HuH-7 (cell line): ENCODE results near the gene NBEAL2.

Experiments
- DNase-seq: peaks from one replicate; pipeline ENCODE4 v3.0.0; 2011; ENCODE audit warnings: low spot score

NBEAL2 gene, protein sequence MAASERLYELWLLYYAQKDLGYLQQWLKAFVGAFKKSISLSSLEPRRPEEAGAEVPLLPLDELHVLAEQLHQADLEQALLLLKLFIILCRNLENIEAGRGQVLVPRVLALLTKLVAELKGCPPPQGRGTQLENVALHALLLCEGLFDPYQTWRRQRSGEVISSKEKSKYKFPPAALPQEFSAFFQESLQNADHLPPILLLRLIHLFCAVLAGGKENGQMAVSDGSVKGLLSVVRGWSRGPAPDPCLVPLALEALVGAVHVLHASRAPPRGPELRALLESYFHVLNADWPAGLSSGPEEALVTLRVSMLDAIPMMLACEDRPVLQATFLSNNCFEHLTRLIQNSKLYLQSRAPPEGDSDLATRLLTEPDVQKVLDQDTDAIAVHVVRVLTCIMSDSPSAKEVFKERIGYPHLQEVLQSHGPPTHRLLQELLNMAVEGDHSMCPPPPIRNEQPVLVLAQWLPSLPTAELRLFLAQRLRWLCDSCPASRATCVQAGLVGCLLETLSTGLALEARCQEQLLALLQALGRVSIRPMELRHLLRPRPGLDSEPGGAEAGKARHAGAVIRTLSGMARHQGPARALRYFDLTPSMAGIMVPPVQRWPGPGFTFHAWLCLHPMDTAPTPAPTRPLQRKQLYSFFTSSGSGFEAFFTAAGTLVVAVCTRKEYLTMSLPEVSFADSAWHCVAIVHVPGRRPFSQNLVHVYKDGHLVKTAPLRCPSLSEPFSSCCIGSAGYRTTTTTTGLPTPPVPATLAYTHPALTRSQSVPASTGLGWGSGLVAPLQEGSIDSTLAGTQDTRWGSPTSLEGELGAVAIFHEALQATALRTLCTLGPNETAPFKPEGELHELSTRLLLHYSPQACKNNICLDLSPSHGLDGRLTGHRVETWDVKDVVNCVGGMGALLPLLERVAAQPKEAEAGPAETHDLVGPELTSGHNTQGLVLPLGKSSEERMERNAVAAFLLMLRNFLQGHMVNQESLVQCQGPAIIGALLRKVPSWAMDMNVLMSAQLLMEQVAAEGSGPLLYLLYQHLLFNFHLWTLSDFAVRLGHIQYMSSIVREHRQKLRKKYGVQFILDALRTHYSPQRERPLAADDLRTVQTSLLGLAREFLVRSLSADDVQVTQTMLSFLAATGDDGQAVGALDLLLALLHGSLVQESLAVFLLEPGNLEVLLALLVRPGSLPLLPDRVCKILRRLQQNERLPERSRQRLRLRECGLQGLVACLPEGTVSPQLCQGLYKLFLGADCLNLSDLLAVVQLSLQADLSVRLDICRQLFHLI (N-terminal part only)

DNA sequence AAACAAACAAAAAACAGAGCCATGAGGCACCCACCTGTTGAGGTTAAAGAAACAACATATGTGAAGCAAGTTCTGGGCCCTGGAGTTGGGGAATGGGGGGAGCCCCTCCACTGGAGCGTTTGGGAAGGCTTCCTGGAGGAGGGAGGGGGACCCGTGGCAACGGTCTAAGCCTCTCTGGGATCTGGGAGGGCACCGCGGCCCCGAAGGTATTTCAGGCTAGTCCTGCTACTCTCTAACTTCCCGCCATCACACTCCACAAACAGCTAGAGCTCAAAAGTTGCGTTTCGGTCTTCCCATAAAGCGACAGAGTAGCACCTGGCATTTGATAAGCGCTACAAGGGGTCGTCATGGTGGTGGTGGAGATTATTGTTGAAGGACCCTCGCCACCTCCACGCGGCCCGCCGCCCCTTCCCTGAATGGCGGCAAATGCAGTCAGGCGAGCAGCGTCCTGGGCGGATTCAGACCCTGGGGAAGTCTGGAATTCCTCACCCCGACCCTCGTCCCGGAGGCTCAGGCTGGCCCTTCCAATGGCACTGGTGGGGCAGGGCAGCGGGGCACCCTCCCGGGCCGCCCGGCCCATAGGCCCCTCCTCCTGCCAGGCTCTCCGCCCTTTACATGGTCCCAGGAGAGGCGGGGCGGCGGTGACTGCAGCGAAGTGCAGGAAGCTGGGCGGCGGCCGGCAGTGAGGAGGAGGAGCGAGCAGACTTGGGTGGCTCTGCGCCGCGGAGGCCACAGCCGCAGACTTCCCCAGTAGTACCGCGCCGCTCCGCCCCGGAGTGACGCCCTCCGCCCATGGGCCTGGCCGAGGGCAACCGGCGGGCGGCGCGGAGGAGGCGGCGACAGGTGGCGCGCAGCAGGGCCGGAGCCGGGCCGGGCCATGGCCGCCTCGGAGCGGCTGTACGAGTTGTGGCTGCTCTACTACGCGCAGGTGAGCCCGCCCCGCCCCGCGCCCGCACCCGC is at the start of gene NBEAL2:
TSS of gene NBEAL2 (plus strand) at position 682 of the 960 bp plus-strand sequence. CDS start at position 878, 196 bp downstream.
- DNase-seq = peak; percentile 98

DNA sequence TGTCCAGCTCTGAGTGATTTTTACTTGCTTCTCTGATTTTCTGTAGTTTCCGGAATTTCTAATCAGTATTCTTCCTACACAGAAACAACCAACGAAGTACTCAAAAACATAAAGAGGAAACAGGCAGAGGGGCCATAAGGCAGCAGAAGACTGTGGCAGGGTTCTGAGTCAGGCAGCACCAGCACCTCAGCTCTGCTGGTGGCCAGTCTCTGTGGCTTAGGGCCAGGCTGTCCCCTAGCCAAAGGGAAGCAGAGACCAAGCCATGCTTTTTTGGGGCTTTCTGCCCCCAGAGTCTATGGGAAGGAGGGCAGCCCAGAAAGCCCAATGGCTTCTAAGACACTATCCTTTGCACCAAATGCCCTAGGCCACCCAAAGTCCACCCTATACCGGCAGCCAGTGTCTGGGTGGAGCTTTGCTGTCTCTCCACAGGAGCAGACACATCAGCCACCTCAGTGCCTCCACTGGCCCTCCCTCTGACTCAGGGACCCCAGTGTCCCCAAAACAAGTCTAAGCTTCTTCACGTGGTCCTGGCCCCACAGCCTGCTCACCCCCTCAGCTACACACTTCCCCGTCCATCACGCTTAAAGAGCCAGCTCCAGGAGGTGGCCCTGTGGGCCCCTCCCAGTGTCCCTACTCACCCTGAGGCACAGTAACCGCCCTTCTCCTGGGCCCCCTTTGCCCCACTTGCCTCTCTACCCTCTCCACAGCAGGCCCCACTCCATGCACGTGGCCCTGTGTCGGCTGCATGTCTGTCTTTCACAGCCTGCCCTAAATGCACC is 49.1 kb upstream of the NBEAL2 start:
- no peak for DNase-seq

DNA sequence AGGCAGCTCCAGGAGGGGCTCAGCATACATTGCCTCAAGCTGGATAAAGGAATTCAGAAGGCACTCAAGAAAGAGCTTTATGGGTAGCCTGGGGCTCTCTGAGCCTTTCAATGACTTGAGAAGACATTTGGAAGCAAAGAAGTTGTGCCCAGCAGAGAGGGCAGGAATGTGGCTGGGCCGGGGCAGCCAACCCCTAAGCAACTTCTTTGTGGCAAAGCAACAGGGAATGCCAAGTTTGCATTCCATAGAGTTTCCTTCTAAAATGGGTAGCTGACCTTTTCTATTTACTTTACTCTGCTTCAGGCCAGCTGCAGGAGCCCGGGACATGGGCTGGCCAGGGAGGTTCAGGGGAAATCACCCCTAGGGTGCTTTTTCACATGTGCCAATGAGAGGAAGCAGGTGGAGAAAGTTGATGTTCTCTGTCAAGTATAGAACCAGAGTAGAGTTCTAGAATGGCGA is 48.5 kb upstream of the NBEAL2 start:
- DNase-seq = no peak

DNA sequence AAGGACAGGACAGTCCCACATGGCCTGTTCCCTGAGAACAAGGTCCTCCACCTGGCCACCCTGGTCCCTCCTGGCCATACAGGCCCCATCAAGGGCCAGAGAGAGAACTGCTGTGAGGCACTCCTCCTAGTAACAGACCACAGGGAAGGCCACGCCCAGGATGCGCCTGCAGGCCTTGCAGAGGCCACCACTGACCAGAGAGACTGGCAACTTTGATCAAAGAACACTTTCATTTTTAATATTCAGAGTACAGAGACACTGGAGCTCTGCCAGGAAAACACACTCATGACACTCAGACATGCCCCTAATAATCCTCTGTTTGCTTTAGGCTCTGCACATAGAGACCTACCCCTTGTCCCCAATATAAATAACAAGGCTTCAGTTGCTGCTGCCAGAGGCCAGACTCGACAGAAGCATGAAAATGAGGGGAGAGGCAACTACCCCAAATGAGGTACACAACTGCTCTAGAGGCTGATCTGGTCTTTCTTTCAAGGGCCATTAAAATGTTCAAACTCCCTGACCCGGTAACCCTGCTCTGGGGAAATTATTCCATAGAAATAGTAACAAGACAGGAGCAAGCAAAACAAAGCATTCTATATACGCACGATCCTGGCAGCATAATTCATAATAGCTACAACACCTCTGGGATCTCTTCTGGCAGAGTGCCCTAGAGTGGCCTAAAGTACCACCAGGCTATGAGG is 47.7 kb upstream of the NBEAL2 start:
- no peak for DNase-seq

DNA sequence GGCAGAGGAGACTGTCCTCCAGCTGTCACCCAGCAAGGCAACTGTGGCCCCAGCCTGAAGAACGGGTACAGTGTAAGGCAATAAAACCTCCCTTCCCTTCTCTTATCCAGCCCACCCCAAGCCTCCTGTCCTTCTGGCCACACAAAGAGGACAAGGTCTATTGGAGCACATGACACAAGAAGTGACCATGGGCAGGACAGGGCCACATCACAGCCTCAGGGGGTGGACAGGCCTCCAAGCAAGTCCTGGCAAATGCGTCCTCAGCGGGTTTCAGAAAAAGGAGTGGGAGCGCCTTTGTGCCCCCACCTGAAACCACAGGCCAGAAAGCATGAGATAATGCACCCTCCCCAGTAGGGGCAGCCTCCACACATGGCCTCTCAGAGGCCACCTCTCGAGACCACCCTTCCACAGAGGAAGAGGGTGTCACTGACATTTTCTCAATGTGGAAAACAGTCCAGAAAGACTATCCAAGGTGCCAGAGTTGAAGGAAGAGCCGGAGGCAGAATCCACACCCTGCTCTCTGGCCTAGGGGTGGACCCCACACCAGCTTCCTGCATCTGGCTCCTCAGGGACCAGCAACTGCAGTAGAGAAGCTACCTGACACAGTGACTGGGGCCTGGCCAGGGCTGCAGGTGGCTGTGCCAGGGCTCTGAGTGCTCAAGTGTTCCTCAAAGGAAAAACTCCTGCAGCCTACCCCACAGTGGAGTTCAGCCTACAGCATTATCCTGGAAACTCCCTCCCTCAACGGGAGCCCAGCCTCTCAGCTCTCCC is 46.8 kb upstream of the NBEAL2 start:
- no peak for DNase-seq

DNA sequence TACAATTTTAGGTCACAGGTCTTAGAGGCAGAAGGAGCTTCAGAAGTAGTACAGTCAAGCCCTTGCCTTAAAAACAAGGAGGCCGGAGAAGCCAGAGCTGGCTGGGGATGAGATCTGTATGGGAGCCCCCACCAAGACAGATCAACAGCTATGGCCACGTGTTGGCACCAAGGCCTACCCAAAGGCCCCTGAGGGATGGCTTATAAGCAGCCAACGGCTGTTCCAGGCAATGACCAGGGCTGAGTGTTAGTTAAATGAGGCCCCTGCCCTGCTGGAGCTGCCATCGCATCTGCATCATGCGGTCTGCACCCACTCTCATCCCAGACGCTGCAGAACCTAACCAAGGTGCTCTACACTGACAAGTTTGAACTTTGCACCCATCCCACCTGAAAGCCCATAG is 46.2 kb upstream of the NBEAL2 start:
- DNase-seq = no peak

DNA sequence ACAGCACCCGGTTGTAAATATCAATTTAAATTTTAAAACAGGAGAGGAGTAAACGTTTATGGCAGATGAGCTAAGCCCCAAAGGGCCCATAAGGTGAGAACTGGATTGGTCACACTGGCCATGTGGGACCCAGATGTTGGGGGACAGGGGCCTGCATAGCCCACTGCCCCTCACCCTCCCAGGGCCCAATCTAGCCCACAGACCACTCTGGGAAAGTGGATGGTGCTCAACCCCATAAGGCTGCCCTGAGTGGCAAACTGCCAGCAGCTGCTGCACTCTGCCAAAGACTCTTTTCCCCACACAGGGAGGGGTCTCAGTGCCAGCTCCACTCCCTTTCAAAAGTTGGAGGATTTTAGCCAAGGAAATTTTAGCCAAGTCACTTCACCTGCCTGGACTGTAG is 45.4 kb upstream of the NBEAL2 start:
- no peak for DNase-seq

DNA sequence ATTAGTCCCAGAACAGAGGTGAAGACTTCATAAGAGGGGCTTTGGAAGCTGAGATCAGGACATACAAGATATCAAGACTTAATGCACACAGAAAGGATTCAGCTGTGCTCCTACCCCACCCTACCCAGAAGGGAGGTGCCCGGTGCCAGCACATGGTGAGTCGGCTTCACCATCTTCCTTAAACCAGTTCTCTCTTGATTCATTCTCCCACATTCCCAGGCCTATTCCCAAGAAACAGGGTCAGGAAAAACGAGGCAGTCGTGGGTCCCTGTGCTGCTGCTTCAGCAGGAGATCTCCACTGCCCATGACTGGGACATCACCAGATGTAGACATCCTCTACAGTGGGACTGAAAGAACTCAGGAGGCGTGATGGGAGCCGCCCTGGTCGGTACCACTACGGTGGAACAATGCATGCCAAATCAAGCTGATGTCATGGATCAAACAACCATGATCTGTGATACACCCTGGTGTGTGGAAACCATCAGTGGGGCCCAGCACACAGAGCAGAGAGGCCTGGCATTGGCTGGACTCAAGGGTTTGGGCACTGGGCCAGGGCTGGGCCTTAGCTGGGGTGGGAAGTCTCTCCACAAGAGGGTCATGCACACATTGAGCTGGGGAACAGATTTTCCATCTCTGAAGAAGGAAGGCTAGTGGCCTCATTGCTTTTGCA is 44.8 kb upstream of the NBEAL2 start:
- DNase-seq = no peak

DNA sequence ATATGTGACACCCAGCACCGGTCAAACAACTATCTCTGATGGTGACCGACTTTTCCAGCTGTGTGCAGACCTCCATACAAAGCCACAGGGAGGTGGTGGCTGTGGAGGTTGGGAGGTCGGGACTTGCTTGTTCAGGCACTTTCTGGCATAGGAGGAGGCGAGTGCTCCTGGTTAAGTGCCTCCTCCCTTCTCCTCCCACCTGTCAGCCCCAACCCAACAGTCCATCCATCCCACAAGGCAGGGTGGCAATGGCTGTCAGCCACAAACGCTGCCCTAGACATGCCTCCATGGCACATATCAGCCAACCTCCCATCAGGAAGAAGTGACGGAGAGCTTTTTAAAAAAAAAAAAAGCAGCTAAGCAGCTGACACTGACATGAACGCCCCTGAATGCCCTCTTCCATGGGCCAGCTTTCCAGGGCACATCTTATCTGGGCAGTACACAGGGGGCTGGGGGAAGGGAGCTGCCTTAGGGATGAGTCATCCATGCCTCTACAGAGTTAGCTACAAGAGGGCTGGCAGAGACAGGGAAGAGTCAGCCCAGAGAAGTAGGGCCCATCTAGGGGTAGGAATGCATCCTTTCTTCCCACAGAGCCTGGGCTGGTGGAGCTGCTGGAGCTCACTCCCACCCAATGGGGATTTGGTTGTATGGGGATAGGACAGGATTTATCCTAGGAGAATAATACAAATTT is 44.2 kb upstream of the NBEAL2 start:
- DNase-seq = peak; percentile 55

DNA sequence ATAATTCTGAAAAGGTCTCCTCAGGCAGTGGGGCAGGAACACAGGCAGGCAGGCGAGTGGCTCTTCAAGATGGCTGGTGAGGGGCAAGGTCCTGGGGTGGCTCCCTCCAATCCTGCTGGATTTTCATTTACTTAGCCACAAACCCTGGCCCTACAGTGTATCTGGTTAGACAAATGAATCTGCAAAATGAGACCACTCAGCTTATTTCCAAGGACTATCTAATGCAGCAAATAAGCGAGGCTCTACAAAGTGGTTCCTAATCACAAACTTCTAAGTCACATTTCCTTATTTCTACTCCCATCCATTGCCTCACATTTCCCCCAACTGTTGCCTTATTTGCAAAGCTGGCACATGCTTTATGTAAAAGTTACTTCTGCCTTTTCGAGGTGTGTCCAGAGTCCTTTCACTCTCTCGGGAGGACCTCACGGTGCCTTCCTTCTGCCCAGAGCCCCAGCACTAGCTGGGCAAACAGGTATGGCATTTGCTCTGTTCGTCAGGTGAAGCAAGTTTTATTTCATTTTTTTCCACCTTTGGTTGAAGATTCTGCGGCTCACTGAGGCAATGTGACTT is 43.4 kb upstream of the NBEAL2 start:
- DNase-seq = no peak

DNA sequence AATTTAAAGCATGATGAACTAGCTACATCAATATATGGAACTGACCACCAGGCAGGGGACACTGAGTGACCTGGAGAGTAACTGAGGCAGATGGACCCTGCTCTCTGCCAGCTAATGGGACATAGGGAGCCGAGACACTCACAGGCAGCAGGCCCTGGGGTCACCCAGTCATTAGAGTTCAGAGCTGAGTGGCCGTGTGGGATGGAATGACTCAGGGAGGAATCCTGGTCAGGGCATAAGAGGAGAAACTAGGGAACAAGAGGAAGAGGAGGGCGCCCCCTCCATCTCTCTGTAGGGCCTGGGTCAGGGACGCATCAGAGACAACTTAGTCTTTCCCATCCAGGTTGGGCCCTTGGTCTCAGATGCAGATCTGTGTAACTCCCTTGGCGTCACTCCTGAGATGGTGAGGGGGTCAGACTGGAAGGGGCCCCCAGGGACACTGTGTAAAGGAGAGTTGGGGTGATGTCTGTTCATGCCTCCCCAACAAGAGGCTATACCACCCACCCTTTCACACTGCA is 42.7 kb upstream of the NBEAL2 start:
- no peak for DNase-seq

DNA sequence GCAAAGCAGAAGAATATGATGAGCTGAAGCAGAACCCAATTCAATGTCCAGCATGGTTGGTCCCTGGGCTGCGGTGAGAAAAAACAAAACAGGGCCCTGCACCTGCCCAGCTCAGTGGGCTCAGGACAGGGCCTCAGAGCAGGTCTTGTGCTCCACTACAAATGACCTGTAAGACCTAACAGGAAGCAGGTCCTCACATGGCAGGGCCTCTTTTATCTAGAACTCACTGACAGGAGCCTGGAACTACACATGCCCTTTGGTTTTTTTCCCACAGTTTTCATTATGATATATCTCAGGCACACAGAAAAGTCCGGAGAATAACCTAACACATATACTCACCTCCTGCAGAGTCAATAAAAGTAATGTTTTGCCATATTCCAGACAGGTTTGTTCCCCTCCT is 41.3 kb upstream of the NBEAL2 start:
- DNase-seq = no peak

DNA sequence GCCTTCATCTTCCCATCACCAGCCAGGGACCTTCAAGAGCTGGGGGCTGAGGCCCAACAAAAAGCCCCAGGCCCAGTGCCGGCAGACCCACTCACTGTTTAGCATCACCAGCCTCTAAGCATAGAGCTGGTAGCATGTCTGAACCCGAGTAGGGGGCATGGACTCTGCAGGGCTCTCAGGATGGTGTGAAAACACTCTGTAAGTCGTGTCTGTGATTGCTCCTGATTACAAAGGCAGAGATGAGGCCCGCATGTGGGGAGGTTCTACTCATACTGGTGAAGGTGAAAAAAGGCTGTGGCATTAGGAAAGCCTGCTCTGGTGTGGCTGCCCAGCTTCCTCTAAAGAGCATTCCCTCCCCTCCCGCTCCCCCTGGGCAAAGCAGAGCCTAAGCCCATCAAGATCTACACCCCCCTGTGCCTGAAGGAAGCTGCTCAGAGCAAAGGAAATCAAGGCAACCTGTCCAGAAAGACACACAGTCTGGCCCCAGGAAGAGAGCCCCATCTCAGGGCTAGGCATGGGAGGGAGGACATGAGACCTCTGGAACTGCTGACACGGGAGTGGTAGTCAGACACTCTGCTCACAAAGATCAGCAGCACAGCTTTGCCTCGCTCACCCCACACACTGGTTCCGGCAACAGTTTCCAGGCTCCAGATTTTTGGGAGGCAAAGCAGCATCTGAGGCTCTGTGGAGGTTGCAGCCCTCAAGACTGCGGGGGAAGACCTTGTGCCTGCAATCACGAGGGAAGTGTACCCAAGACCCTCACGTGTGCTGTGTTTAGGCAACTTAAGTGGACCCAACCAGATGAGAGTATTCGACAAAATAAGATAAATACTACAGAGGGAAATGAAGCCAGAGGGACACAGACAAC is 39.7 kb upstream of the NBEAL2 start:
- no peak for DNase-seq

DNA sequence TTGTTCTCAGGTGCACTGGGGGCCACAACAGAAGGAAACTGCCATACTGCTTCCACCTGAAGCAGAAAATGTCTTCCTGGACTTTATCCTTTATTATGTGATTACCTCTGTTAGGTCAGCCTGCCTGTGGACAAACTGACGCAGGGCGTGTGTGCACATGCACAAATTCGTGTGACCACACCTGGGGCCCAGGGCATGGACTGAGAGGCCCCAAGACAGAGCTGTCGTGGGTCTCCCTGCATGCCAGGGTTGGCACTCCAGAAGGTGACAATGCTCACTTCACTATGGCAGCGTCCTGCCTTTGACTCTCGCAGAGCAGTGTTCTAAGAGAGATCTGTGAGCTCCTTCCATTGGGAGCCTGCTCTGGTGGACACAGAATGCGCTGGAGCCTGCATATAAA is 37.4 kb upstream of the NBEAL2 start:
- no peak for DNase-seq

DNA sequence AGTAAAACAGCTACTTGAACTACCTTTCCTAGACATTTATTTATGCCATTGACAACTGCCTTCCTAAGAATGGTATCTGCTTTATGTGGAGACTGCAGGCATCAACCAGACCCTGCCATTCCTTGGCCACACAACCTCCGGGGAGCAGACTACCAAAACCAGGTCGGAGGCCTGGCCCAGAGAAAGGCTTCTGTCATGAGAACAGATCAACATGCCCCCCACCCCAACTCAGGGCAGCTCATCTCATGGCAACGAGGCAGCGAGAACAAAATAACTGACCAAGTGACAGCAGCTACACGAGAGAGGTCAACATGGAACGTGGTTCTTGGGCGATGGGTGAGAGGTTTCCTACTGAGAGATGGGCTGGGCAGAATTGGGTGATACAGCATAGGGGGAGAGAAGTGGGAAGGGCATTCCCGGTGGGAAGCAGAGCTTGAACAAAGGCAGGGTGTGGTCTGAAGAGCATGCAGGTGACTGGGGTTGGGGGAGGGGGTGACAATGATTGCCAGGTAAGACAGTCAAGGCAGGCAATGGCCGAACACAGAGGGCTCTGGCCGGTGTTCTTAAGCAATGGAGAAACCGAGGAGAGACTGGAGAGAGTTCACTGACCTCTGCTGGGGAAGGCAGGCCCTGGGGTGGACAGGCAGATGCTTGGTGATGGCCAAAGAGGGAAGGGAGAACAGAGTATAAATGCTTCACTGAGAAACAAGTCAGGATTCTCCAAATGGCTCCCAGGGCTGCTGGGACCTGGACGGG is 36.8 kb upstream of the NBEAL2 start:
- DNase-seq = no peak
